ENCODE results near the gene NBAS. TPM values are rescaled to one million over a fixed set of nuclear protein-coding genes. Genes with fewer than 3 reads are reported as not detected.

NBAS gene
- total and polyA plus RNA-seq, 9 of the 15 experiments (the other 6 are each of a cell fraction or from before 2014, with no cell fraction given): 15.3 to 94.4 (median 69.9) TPM

- TF ChIP-seq, protein P1, sequence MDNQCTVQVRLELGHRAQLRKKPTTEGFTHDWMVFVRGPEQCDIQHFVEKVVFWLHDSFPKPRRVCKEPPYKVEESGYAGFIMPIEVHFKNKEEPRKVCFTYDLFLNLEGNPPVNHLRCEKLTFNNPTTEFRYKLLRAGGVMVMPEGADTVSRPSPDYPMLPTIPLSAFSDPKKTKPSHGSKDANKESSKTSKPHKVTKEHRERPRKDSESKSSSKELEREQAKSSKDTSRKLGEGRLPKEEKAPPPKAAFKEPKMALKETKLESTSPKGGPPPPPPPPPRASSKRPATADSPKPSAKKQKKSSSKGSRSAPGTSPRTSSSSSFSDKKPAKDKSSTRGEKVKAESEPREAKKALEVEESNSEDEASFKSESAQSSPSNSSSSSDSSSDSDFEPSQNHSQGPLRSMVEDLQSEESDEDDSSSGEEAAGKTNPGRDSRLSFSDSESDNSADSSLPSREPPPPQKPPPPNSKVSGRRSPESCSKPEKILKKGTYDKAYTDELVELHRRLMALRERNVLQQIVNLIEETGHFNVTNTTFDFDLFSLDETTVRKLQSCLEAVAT (IDR thresholded peaks at IDR 0.05): no peak
- peak; percentile 99 for TF ChIP-seq GABPA (tag; conservative IDR thresholded peaks at IDR 0.05; ENCODE audit: low read depth)
- TF ChIP-seq, protein P2, sequence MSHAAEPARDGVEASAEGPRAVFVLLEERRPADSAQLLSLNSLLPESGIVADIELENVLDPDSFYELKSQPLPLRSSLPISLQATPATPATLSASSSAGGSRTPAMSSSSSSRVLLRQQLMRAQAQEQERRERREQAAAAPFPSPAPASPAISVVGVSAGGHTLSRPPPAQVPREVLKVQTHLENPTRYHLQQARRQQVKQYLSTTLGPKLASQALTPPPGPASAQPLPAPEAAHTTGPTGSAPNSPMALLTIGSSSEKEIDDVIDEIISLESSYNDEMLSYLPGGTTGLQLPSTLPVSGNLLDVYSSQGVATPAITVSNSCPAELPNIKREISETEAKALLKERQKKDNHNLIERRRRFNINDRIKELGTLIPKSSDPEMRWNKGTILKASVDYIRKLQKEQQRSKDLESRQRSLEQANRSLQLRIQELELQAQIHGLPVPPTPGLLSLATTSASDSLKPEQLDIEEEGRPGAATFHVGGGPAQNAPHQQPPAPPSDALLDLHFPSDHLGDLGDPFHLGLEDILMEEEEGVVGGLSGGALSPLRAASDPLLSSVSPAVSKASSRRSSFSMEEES (CRISPR knock-in tag; IDR thresholded peaks at IDR 0.05): no peak
- TF ChIP-seq, protein P3, sequence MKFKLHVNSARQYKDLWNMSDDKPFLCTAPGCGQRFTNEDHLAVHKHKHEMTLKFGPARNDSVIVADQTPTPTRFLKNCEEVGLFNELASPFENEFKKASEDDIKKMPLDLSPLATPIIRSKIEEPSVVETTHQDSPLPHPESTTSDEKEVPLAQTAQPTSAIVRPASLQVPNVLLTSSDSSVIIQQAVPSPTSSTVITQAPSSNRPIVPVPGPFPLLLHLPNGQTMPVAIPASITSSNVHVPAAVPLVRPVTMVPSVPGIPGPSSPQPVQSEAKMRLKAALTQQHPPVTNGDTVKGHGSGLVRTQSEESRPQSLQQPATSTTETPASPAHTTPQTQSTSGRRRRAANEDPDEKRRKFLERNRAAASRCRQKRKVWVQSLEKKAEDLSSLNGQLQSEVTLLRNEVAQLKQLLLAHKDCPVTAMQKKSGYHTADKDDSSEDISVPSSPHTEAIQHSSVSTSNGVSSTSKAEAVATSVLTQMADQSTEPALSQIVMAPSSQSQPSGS (CRISPR knock-in tag; IDR thresholded peaks at IDR 0.05): no peak; the same call in 1 of the 2 replicates
- TF ChIP-seq KLF10 (CRISPR knock-in tag; IDR thresholded peaks at IDR 0.05): no peak
- no peak for TF ChIP-seq STAG1 (CRISPR knock-in tag; IDR thresholded peaks at IDR 0.05; ENCODE audit: borderline replicate concordance)
- TF ChIP-seq CBFA2T2 (conservative IDR thresholded peaks at IDR 0.05): no peak
- TF ChIP-seq FOS (IDR thresholded peaks at IDR 0.05; ENCODE audit: extremely low read depth, insufficient read length): no peak
- TF ChIP-seq NEUROD1 (IDR thresholded peaks at IDR 0.05; ENCODE audit: borderline replicate concordance, low read depth, low read length, partially characterized antibody): peak; percentile 64
- no peak for TF ChIP-seq ZNF79 (CRISPR knock-in tag; IDR thresholded peaks at IDR 0.05; ENCODE audit: low read depth)
- TF ChIP-seq, protein P4, sequence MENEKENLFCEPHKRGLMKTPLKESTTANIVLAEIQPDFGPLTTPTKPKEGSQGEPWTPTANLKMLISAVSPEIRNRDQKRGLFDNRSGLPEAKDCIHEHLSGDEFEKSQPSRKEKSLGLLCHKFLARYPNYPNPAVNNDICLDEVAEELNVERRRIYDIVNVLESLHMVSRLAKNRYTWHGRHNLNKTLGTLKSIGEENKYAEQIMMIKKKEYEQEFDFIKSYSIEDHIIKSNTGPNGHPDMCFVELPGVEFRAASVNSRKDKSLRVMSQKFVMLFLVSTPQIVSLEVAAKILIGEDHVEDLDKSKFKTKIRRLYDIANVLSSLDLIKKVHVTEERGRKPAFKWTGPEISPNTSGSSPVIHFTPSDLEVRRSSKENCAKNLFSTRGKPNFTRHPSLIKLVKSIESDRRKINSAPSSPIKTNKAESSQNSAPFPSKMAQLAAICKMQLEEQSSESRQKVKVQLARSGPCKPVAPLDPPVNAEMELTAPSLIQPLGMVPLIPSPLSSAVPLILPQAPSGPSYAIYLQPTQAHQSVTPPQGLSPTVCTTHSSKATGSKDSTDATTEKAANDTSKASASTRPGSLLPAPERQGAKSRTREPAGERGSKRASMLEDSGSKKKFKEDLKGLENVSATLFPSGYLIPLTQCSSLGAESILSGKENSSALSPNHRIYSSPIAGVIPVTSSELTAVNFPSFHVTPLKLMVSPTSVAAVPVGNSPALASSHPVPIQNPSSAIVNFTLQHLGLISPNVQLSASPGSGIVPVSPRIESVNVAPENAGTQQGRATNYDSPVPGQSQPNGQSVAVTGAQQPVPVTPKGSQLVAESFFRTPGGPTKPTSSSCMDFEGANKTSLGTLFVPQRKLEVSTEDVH (IDR thresholded peaks at IDR 0.05; ENCODE audit: low read depth, partially characterized antibody): peak; percentile 73
- TF ChIP-seq NFE2 (IDR thresholded peaks at IDR 0.05; ENCODE audit: low read depth): no peak
- TF ChIP-seq CEBPG (CRISPR knock-in tag; IDR thresholded peaks at IDR 0.05): peak; percentile 55; the same call in 1 of the 2 replicates
- TF ChIP-seq CEBPG (tag; conservative IDR thresholded peaks at IDR 0.05 in 1 of 2, IDR thresholded peaks at IDR 0.05 in 1 of 2): no peak
- TF ChIP-seq HMBOX1 (IDR thresholded peaks at IDR 0.05): no peak
- TF ChIP-seq WHSC1 (IDR thresholded peaks at IDR 0.05; ENCODE audit: low read length): no peak
- no peak for TF ChIP-seq KLF6 (CRISPR knock-in tag; IDR thresholded peaks at IDR 0.05; ENCODE audit: borderline replicate concordance)
- TF ChIP-seq SETDB1 (IDR thresholded peaks at IDR 0.05; ENCODE audit: low read length): no peak
- 0 out of 2 replicates have a peak, but pooled peaks have one; percentile 20 for TF ChIP-seq ZNF707 (CRISPR knock-in tag; conservative IDR thresholded peaks at IDR 0.05)
- peak; percentile 37; the same call in 1 of the 2 replicates for TF ChIP-seq ZNF12 (CRISPR knock-in tag; IDR thresholded peaks at IDR 0.05)
Observed at GRCh38 chr2:15591692-15592463, 30.7 kb upstream of the NBAS start, which contains the start of gene DDX1 (continued).

All from K562 (cell line).